ENCODE measurements around the gene NPDC1. TPM values are rescaled to one million over a fixed set of nuclear protein-coding genes. Genes with fewer than 3 reads are reported as not detected.

NPDC1 gene
- total and polyA plus RNA-seq, 2 of the 8 experiments (the other 6 are each of a cell fraction or from before 2014, with no cell fraction given): 26.2 to 44.1 TPM

DNA sequence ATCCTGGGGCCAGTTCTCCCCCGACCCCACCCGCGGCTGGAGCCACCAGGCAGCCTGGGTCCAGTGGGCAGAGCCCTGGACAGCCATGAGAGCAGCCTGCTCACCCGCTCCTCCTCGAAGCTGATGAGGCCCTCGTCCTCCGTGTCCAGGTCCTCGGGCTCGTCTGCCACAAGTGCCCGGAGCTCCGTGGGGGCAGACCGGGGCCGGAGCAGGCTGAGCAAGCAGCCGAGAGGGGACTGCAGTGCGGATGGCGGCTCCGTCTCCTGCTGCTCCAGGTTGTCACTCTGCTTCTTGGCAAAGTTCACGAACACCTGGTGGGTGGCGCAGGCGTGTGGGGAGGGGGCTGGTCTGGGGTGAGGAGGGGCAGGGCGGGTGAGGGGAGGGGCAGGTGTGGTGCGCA is 37.7 kb downstream of the NPDC1 start (continued):
- TF ChIP-seq EZH2 (IDR thresholded peaks at IDR 0.05; ENCODE audit: low read depth, low read length, severe bottlenecking): no peak
- TF ChIP-seq BRCA1 (IDR thresholded peaks at IDR 0.05; ENCODE audit: low read depth, low read length): no peak
- TF ChIP-seq, protein P1, sequence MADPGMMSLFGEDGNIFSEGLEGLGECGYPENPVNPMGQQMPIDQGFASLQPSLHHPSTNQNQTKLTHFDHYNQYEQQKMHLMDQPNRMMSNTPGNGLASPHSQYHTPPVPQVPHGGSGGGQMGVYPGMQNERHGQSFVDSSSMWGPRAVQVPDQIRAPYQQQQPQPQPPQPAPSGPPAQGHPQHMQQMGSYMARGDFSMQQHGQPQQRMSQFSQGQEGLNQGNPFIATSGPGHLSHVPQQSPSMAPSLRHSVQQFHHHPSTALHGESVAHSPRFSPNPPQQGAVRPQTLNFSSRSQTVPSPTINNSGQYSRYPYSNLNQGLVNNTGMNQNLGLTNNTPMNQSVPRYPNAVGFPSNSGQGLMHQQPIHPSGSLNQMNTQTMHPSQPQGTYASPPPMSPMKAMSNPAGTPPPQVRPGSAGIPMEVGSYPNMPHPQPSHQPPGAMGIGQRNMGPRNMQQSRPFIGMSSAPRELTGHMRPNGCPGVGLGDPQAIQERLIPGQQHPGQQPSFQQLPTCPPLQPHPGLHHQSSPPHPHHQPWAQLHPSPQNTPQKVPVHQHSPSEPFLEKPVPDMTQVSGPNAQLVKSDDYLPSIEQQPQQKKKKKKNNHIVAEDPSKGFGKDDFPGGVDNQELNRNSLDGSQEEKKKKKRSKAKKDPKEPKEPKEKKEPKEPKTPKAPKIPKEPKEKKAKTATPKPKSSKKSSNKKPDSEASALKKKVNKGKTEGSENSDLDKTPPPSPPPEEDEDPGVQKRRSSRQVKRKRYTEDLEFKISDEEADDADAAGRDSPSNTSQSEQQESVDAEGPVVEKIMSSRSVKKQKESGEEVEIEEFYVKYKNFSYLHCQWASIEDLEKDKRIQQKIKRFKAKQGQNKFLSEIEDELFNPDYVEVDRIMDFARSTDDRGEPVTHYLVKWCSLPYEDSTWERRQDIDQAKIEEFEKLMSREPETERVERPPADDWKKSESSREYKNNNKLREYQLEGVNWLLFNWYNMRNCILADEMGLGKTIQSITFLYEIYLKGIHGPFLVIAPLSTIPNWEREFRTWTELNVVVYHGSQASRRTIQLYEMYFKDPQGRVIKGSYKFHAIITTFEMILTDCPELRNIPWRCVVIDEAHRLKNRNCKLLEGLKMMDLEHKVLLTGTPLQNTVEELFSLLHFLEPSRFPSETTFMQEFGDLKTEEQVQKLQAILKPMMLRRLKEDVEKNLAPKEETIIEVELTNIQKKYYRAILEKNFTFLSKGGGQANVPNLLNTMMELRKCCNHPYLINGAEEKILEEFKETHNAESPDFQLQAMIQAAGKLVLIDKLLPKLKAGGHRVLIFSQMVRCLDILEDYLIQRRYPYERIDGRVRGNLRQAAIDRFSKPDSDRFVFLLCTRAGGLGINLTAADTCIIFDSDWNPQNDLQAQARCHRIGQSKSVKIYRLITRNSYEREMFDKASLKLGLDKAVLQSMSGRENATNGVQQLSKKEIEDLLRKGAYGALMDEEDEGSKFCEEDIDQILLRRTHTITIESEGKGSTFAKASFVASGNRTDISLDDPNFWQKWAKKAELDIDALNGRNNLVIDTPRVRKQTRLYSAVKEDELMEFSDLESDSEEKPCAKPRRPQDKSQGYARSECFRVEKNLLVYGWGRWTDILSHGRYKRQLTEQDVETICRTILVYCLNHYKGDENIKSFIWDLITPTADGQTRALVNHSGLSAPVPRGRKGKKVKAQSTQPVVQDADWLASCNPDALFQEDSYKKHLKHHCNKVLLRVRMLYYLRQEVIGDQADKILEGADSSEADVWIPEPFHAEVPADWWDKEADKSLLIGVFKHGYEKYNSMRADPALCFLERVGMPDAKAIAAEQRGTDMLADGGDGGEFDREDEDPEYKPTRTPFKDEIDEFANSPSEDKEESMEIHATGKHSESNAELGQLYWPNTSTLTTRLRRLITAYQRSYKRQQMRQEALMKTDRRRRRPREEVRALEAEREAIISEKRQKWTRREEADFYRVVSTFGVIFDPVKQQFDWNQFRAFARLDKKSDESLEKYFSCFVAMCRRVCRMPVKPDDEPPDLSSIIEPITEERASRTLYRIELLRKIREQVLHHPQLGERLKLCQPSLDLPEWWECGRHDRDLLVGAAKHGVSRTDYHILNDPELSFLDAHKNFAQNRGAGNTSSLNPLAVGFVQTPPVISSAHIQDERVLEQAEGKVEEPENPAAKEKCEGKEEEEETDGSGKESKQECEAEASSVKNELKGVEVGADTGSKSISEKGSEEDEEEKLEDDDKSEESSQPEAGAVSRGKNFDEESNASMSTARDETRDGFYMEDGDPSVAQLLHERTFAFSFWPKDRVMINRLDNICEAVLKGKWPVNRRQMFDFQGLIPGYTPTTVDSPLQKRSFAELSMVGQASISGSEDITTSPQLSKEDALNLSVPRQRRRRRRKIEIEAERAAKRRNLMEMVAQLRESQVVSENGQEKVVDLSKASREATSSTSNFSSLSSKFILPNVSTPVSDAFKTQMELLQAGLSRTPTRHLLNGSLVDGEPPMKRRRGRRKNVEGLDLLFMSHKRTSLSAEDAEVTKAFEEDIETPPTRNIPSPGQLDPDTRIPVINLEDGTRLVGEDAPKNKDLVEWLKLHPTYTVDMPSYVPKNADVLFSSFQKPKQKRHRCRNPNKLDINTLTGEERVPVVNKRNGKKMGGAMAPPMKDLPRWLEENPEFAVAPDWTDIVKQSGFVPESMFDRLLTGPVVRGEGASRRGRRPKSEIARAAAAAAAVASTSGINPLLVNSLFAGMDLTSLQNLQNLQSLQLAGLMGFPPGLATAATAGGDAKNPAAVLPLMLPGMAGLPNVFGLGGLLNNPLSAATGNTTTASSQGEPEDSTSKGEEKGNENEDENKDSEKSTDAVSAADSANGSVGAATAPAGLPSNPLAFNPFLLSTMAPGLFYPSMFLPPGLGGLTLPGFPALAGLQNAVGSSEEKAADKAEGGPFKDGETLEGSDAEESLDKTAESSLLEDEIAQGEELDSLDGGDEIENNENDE (IDR thresholded peaks at IDR 0.05; ENCODE audit: insufficient replicate concordance, low read length): no peak
- no peak for TF ChIP-seq RXRA (IDR thresholded peaks at IDR 0.05; ENCODE audit: insufficient read depth, low read depth, low read length)
- TF ChIP-seq EGR1 (IDR thresholded peaks at IDR 0.05; ENCODE audit: borderline replicate concordance, low read depth, low read length): no peak
- TF ChIP-seq CBX5 (IDR thresholded peaks at IDR 0.05; ENCODE audit: low read depth, low read length): no peak
- no peak for TF ChIP-seq POLR2A (IDR thresholded peaks at IDR 0.05; ENCODE audit: control extremely low read depth in 1 of 2, low read depth in 2 of 2, low read length in 2 of 2)
- no peak for TF ChIP-seq YY1 (IDR thresholded peaks at IDR 0.05; ENCODE audit: low read depth, low read length)
